B cell (primary cell): Measurements from ENCODE around the gene MTG2.

Source experiments
- EZH2 ChIP-seq: IDR thresholded peaks from 2 replicates; pipeline ENCODE4 v1.6.1; 2012; ENCODE audit warnings: borderline replicate concordance, low read depth, mild to moderate bottlenecking, moderate library complexity, low read length; ENCODE audit not compliant: insufficient read depth, poor library complexity, severe bottlenecking
- TF ChIP-seq, protein P1 (sequence below): fragments of 200-600 bp; IDR thresholded peaks from one replicate; pipeline ENCODE4 v1.8.0; 2022; ENCODE audit warnings: antibody characterized with exemption, mild to moderate bottlenecking

GRCh38 chr20:62139636-62140035 lies 43.2 kb upstream of the MTG2 start:
- TF ChIP-seq, protein P1, sequence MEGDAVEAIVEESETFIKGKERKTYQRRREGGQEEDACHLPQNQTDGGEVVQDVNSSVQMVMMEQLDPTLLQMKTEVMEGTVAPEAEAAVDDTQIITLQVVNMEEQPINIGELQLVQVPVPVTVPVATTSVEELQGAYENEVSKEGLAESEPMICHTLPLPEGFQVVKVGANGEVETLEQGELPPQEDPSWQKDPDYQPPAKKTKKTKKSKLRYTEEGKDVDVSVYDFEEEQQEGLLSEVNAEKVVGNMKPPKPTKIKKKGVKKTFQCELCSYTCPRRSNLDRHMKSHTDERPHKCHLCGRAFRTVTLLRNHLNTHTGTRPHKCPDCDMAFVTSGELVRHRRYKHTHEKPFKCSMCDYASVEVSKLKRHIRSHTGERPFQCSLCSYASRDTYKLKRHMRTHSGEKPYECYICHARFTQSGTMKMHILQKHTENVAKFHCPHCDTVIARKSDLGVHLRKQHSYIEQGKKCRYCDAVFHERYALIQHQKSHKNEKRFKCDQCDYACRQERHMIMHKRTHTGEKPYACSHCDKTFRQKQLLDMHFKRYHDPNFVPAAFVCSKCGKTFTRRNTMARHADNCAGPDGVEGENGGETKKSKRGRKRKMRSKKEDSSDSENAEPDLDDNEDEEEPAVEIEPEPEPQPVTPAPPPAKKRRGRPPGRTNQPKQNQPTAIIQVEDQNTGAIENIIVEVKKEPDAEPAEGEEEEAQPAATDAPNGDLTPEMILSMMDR = no peak
- TF ChIP-seq EZH2 = no peak
